IPS DF 4.7 (cell line): Measurements from ENCODE around the gene SBF2.

Experiments
- DNase-seq: peaks from one replicate; pipeline ENCODE4 v3.0.0-alpha.2; 2013; ENCODE audit warnings: low spot score; ENCODE audit errors: extremely low read depth

Gene SBF2

DNA sequence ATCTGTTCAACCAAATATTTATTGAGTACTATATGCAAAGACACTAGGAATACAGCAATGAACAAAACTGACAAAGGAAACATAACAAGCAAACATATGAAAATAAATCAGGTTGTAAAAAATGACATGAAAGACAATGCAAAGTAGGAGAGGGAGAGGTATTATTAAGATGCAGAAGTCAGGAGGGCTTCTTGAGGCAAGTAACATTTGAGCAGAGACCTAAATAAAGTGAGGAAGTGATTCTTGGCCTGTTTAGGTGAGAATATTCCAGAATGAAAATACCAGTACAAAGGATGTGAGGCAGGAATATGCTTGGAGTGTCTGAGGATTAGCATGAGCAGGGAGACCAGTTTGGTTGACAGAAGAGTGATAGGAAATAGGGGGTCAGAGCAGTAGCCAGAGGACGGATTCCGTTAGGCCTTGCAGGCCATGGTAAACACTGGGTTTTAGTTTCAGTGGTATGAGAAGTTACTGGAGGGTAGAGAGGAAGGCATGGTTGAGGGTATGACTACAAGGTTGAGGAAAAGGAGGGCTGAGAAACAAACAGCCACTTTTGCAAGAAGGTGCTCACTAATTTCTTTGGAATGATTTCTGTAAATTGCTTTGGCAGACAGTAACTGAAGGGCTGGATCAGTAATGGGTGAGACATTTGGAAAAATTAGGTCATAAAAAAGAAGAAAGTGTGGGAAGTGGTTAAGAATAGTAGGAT, 438.3 kb downstream of the SBF2 start:
- DNase-seq, result no peak

DNA sequence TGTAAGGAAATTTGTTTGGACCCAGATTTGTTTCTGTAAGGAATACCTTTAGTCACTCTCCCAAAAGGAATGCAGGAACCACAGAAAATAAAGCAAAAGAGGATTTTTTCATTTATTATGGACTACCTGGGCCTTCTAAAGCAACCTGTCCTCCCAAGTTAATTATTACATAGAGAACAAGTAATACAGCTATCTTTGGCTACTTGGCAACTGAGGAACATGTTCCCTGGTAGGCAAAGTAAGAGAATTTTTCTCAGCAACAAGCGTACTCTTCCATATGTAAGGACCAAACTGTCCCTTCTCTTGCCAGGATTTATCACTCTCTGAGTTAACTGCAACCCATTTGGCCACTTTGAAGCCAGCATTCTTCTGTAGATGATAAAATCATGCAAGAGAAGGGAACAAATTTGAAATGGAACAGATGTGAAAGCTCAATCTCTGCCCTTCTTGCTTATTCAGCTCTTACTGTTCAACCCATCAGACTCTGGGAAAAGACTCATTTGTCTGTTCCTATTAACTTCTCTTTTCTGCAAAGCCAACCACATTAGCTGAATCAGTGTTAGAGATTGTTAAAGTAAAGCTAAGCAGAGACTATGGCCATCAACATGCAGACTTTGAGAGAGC, 440.0 kb downstream of the SBF2 start:
- DNase-seq, result no peak

DNA sequence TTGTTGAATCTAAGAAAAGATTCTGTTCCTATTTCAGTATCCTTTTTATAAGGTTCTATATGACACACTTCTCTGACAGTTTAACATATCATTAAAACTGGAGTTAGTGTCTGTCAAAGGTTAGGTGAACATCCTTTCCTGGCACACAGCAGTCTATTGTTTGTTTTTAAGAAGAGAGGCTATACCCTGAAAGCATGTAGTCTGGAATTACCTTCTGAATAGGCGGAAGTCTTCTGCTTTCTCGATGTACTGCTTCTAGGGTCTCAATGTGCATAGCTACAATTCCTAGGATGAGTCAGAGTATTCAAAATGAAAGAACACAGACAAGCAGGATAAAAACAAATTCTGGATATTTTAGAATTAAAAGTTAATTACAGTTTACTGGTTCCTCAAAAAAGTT, 441.6 kb downstream of the SBF2 start:
- no peak for DNase-seq

DNA sequence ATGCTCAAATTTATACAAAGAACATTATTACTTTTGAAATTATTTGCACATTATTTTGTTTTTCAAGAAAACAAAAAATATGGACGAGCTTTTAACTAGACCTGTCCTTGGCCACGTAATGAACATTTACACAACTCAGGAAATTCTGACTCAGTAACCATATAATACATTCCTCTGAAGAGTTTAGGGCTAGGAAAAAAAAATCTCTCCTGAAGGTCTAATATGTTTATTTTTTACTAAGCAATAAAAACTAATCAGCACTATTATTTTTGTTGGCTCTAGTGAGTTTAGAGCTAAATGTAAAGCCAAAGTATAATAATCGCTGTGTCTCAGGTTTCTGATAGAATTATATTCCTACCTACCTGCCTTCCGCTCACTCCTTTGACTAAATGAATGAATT, 442.7 kb downstream of the SBF2 start:
- no peak for DNase-seq

GRCh38 chr11:9850224-9850895, 443.7 kb downstream of the SBF2 start:
- no peak for DNase-seq

DNA sequence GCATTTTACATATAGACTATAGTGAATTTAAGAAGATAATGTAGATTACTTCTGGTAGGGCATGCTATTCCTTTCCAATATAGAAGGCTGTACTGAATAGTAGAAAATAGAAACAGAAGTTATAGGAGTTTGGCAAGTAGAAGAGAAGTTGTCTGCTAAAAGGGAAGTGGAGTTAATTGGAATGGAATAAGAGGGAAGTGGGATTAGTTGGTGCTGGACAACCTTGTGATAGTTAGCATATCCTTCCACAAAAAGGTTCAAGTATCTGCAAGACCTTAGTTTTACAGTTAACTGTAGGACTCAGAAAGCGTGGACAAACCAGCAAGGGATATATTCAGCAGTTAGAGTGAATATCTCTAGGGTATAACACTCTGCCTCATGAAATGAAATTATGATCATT, 444.6 kb downstream of the SBF2 start:
- no peak for DNase-seq

DNA sequence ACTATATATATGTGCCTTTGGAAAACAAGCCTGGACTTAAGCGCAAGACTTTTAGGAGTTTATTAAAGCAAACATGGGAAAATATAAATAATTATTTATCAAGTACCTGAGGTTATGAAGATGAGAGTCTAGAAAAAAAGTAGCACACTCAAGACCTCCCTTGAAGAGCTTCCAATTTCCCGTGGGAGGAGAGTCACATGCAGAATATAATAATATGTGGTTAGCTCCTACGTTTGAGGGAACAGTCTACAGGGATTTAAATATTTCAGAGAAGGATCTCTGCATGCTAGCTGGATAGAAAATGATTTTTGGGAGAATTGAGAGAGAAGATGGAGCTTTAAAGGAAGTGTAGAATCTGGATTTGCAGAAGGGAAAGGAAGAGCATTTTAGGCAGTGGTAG, 446.4 kb downstream of the SBF2 start:
- no peak for DNase-seq

DNA sequence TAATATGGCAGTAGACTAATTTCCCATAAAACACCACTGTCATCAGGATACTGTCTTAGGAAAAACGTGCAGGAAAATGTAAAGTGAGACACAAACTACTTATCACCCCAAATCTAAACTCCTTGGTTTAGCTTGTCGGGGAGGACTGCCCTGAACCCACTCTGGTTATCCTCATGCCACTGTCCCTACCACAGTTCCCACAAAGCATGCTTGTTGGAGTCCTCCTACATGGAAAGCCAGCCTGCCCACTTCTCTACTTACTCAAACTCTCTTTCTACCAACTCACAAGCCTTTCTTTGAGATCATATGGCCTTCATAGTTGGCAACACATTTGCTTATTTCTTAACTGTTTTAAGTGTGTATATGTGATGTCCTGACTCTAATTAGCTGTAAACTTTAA, 451.1 kb downstream of the SBF2 start:
- no peak for DNase-seq

DNA sequence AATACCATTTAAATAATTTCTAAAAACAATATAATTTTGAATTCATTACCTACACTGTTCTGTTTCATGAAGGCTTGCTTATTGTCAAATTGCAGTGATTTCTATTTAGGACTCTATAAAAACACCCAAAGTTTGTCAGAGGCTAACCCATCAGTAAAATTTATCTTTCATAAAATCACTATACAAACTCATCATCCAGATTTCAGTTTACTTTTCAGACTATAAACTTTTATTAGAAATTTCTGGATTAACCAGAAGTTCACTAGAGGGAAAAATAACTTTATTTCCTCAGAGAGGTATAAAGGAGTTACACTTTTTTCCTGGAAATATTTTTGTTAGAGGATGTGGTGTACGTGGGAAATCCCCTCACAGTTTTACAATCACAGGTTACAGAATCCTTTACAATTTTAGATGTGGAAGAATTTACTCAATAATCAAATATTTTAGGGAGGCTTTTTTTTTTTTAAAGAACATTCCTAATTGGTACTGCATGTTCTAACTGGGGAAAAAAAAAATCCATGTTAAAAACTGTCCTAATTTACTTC, 453.5 kb downstream of the SBF2 start:
- no peak for DNase-seq

GRCh38 chr11:9839550-9839949, 454.5 kb downstream of the SBF2 start:
- no peak for DNase-seq

- no peak for DNase-seq
Measured at GRCh38 chr11:9838961-9839360, 455.1 kb downstream of the SBF2 start.

GRCh38 chr11:9838229-9838628, 455.8 kb downstream of the SBF2 start:
- no peak for DNase-seq

DNA sequence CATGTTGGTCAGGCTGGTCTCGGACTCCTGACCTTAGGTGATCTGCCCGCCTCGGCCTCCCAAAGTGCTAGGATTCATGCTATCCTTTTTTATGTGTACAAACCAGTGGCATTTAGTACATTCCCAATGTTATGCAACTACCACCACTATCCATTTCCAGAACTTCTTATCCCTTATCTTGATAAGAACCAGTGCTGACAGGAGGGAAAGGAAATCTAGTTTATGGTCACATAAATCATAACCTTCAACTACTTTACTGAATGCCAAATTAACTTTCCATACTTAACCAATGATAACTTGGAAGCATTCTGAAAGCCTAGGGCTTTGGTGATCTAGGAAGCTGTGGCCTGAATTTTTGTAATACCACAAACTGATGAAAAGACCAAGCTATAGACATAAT, 459.7 kb downstream of the SBF2 start:
- DNase-seq, result no peak

DNA sequence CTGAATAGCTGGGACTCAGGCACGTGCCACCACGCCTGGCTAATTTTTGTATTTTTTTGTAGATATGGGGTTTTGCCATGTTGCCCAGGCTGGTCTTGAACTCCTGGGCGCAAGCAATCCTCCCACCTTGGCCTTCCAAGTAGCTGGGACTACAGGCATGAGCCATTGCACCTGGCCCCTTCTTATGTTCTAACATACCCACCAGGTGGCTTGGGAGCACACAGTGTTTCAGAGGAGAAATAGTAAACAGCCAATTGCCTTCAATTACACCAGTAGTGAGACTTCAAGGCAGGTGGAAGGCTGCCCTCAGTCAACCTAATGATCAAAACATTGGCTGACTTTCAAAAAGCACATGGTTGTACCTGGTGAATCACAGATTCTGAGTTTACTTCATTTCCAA, 462.9 kb downstream of the SBF2 start:
- no peak for DNase-seq

DNA sequence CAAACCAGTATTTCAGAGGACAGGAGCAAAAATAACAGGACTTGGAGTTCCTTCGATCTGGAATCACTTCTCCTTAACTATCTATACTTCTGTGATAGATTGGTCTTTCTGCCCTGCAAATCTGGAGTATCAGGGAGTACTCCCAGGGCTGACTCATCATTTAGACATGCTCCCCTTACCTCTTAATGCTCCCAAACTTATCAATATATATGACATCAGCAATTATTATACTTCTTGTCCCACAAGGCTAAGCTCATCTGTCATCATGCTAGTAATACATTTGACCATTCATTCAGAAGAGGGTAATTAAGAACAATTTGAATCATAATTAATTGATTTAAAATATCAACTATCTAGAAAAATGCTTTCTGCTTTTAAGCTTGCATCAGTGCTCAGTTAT, 466.3 kb downstream of the SBF2 start:
- DNase-seq, result no peak

- no peak for DNase-seq
Measured at GRCh38 chr11:9826390-9826789, 467.6 kb downstream of the SBF2 start.

DNA sequence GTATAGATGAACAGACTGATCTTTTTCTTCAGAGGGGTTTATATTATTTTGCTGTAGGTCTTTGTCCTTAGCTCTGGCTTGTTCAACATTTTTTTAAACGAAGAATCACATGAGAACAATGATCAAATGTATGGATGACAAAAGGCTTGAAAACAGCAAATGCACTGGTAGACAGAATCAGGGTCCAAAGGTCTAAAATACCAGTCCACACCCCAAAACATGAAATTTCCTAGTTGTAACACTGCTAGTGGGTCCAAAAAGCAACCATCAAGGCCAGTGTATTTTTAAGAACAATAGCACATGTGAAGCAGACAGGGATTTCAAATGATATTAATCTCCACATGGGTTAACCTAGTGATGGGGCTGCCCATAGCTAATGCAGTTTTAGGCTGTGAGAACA, 468.1 kb downstream of the SBF2 start:
- DNase-seq, result no peak

GRCh38 chr11:9825315-9825714, 468.7 kb downstream of the SBF2 start:
- DNase-seq, result no peak

DNA sequence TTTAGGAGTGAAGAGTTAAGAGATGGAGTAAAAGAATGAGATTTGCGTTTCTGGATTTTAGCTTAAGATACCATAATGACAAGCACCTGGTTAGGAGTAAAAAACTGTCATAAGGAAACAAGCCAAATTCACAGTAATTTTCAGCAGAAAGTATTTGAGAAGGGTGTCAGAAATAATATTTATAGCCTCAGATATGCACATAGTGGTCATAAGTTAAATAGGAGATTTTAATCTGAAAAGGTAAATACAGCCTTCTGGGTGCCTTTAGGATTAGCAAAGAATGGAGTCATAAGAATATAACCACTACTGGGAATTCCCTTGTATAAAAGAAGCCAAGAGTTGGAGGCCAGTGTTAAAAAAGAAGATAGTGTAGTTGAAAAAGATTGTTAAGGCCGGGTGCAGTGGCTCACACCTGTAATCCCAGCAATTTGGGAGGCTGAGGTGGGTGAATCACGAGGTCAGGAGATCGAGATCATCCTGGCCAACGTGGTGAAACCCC, 470.1 kb downstream of the SBF2 start:
- DNase-seq, result no peak

- DNase-seq, result no peak
Measured at GRCh38 chr11:9823439-9823838, 470.6 kb downstream of the SBF2 start.

GRCh38 chr11:9821008-9821752, 472.8 kb downstream of the SBF2 start:
- no peak for DNase-seq

- no peak for DNase-seq
Measured at GRCh38 chr11:9820260-9820659, 473.8 kb downstream of the SBF2 start.
